ENCODE data around the gene C2CD3. TPM values are rescaled to one million over a fixed set of nuclear protein-coding genes. Genes with fewer than 3 reads are reported as not detected.
"Not testable (repeated sequence)": the region's sequence is repeated elsewhere in the genome, so short reads cannot be mapped to it uniquely, and the experiment has no call there.

The C2CD3 gene
- total RNA-seq, 4 donors from 2014 or later = 5.9 to 19.1 (median 14.2) TPM

DNA sequence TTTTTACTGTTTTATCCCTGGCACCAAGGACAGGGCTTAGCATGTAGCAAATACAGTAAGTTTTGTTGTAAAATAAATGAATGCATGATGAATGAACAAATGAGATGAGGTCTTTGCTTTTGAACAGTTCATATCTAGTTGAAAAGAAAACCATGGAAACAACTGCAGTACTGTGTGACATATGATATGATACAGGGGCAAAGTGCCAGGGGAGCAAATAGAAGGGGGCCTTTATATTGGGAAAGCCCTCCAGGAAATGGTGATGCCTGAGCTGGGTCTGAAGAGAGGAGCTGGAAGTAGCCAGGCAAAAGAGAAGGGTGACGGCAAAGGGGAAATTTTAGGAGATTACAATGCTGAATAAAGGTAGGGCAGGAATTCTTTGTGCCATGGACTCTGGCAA lies 98.1 kb downstream of the C2CD3 start:
- no peak for DNase-seq
- Histone ChIP-seq H3K4me3 (no peak overlapping the region), H3K27ac (no peak overlapping the region), H3K9me3 (no peaks in the 10 kb centered on the region), H3K36me3 (peaks cover 0 to 74% (median 5%) of the 10 kb centered on the region in 3 donors), H3K27me3 (no peaks in the 10 kb centered on the region), H3K4me1 (peaks cover 0 to 34% (median 0%) of the 10 kb centered on the region in 3 donors)
- TF ChIP-seq CTCF (IDR thresholded peaks at IDR 0.05) = no peak
- 86 to 95% methylated on average over 1 of the region's 1 CpG for WGBS, 2 donors
- intact Hi-C loops (cut with DNase I) = no loop called here

GRCh38 chr11:74072286-74072685 lies 98.5 kb downstream of the C2CD3 start:
- Histone ChIP-seq H3K4me1 (peaks cover 0 to 34% (median 0%) of the 10 kb centered on the region in 3 donors), H3K9me3 (no peaks in the 10 kb centered on the region), H3K27ac (no peak overlapping the region), H3K4me3 (no peak overlapping the region), H3K27me3 (no peaks in the 10 kb centered on the region), H3K36me3 (peaks cover 0 to 70% (median 5%) of the 10 kb centered on the region in 3 donors)
- intact Hi-C loops (cut with DNase I) = no loop called here
- 72 to 81% methylated on average over 1 of the region's 1 CpG for WGBS, 2 donors
- no peak for DNase-seq
- TF ChIP-seq POLR2A (IDR thresholded peaks at IDR 0.05) (no peak), CTCF (IDR thresholded peaks at IDR 0.05) (no peak)

- no peak for DNase-seq
- H3K9me3 ChIP-seq = no peaks in the 10 kb centered on the region
- intact Hi-C loops (cut with DNase I) = no loop called here
Measured at GRCh38 chr11:74070723-74071492, 99.9 kb downstream of the C2CD3 start.

DNA sequence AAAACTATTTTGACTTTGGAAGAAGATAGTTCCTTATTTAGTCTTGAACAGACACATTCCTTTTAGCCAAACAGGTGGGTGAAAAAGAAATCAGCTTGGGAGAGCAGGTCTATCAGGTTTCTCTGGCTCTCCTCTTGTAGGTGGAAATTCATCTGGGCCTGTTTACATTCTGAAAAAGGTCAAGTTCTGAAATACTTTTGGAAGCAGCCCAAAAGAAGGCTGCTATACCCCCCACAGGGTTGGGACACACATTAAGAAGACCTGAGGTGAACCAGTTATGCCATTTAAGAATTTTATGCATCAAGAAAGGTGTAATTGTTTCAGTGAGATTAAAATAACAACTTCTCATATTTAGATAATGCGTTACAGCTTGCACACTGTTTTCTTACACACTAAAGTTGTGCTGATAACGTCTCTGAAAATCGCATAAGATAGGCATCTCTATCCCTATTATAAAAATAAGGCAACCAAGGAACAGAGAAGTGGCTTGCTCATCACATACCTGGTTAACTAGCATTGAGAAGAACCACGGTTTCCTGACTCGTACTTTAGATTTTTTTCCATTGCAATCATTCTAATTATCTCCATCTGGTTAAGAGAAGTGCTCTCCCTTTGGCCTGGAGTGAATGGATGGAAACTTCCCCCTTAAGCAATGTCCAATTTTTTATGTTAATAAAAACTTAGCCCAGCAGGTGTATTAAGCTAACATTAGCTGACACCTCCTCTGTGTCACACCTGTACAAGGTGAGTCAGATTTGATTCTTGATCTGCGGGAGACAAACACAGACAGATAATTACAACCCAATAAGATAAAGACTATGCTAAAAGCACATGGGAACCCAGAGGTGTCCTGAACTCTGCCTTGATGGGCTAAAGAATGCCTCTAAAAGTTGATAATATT lies 101.4 kb downstream of the C2CD3 start:
- H3K4me1 ChIP-seq = peaks cover 0 to 34% (median 0%) of the 10 kb centered on the region in 3 donors
- H3K27ac ChIP-seq = peak overlapping the region in 3 of 4 donors; percentile 31 to 73 (median 44)
- 57 to 76% methylated on average over 6 of the region's 6 CpGs for WGBS, 2 donors
- no peak for DNase-seq
- no peaks in the 10 kb centered on the region for H3K9me3 ChIP-seq
- no peaks in the 10 kb centered on the region for H3K27me3 ChIP-seq
- peaks cover 0 to 47% (median 4%) of the 10 kb centered on the region in 3 donors for H3K36me3 ChIP-seq
- intact Hi-C loops (cut with DNase I) = no loop called here
- TF ChIP-seq CTCF (IDR thresholded peaks at IDR 0.05) = no peak
- no peak for TF ChIP-seq POLR2A (IDR thresholded peaks at IDR 0.05)
- H3K4me3 ChIP-seq = no peak overlapping the region

More at GRCh38 chr11:74070723-74071492, 99.9 kb downstream of the C2CD3 start:
- Histone ChIP-seq H3K4me1 (peaks cover 0 to 34% (median 0%) of the 10 kb centered on the region in 3 donors), H3K36me3 (peaks cover 0 to 62% (median 5%) of the 10 kb centered on the region in 3 donors), H3K4me3 (no peak overlapping the region), H3K27me3 (no peaks in the 10 kb centered on the region), H3K27ac (no peak overlapping the region)
- WGBS, 2 donors = 82 to 87% methylated on average over 3 of the region's 3 CpGs
- TF ChIP-seq POLR2A (IDR thresholded peaks at IDR 0.05) = no peak
- no peak for TF ChIP-seq CTCF (IDR thresholded peaks at IDR 0.05)

- H3K27me3 ChIP-seq; H3K27ac ChIP-seq; DNase-seq; H3K4me3 ChIP-seq; intact Hi-C loops (cut with DNase I); H3K9me3 ChIP-seq: not testable (repeated sequence)
- peaks cover 0 to 21% (median 0%) of the 10 kb centered on the region in 3 donors for H3K36me3 ChIP-seq
- H3K4me1 ChIP-seq = peaks cover 0 to 34% (median 0%) of the 10 kb centered on the region in 3 donors
Measured at GRCh38 chr11:74066663-74067062, 104.1 kb downstream of the C2CD3 start.

DNA sequence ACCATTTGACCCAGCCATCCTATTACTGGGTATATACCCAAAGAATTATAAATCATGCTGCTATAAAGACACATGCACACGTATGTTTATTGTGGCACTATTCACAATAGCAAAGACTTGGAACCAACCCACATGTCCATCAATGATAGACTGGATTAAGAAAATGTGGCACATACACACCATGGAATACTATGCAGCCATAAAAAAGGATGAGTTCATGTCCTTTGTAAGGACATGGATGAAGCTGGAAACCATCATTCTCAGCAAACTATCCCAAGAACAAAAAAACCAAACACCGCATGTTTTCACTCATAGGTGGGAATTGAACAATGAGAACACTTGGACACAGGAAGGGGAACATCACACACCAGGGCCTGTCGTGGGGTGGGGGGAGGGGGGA lies 105.3 kb downstream of the C2CD3 start:
- DNase-seq; H3K9me3 ChIP-seq; H3K4me3 ChIP-seq; H3K27ac ChIP-seq; intact Hi-C loops (cut with DNase I); H3K27me3 ChIP-seq: not testable (repeated sequence)
- H3K4me1 ChIP-seq = peaks cover 0 to 23% (median 0%) of the 10 kb centered on the region in 3 donors
- WGBS, 2 donors = 78 to 94% methylated on average over 2 to 3 of the region's 3 CpGs
- H3K36me3 ChIP-seq = peaks cover 0 to 20% (median 0%) of the 10 kb centered on the region in 3 donors

DNA sequence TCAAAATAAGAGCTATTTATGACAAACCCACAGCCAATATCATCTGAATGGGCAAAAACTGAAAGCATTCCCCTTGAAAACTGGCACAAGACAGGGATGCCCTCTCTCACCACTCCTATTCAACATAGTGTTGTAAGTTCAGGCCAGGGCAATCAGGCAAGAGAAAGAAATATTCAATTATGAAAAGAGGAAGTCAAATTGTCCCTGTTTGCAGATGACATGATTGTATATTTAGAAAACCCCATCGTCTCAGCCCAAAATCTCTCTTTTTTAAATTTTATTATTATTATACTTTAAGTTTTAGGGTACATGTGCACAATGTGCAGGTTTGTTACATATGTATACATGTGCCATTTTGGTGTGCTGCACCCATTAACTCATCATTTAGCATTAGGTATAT lies 107.2 kb downstream of the C2CD3 start:
- WGBS, 2 donors = 81 to 91% methylated on average over 1 of the region's 1 CpG
- H3K4me3 ChIP-seq; intact Hi-C loops (cut with DNase I); H3K27me3 ChIP-seq; H3K9me3 ChIP-seq; H3K27ac ChIP-seq; H3K4me1 ChIP-seq; DNase-seq: not testable (repeated sequence)
- H3K36me3 ChIP-seq = peaks cover 0 to 15% (median 0%) of the 10 kb centered on the region in 3 donors

- intact Hi-C loops (cut with DNase I); H3K4me1 ChIP-seq; H3K27ac ChIP-seq; H3K9me3 ChIP-seq; DNase-seq; H3K4me3 ChIP-seq; H3K27me3 ChIP-seq: not testable (repeated sequence)
- WGBS, 2 donors = 93 to 97% methylated on average over 4 of the region's 4 CpGs
- H3K36me3 ChIP-seq = peaks cover 0 to 21% (median 0%) of the 10 kb centered on the region in 3 donors
Measured at GRCh38 chr11:74061599-74061998, 109.2 kb downstream of the C2CD3 start.

Data from esophagus squamous epithelium (tissue), 5 donors.